HTERT RPE-1 (cell line): ENCODE results near the gene AIRE.

Experiments
- in situ Hi-C: fragments of 300-500 bp; cut with MboI; formaldehyde crosslinking; loops from 4 replicates; pipeline ENCODE4 v1.14.3; 2020; ENCODE audit warnings: low sequenced_read_pairs

The AIRE gene

GRCh38 chr21:44322621-44323325 is 37.1 kb downstream of the AIRE start:
- in situ Hi-C loops, result no loop called here

GRCh38 chr21:44323591-44323990 is 37.9 kb downstream of the AIRE start:
- in situ Hi-C loops, result no loop called here

GRCh38 chr21:44324106-44324853 is 38.6 kb downstream of the AIRE start:
- in situ Hi-C loops, result no loop called here

GRCh38 chr21:44324854-44325107 is 39.1 kb downstream of the AIRE start:
- in situ Hi-C loops, result no loop called here

- in situ Hi-C loops, result no loop called here
These were observed 40.0 kb downstream of the AIRE start for GRCh38 chr21:44325386-44326271.

GRCh38 chr21:44326272-44326647 is 40.6 kb downstream of the AIRE start:
- in situ Hi-C loops, result no loop called here

- in situ Hi-C loops, result no loop called here
These were observed 41.3 kb downstream of the AIRE start for GRCh38 chr21:44326716-44327602.

- in situ Hi-C loops, result no loop called here
These were observed 41.9 kb downstream of the AIRE start for GRCh38 chr21:44327603-44327974.

- in situ Hi-C loops, result no loop called here
These were observed 42.7 kb downstream of the AIRE start for GRCh38 chr21:44328242-44328895.

- in situ Hi-C loops, result no loop called here
These were observed 43.6 kb downstream of the AIRE start for GRCh38 chr21:44329086-44329889.

- in situ Hi-C loops, result no loop called here
These were observed 44.5 kb downstream of the AIRE start for GRCh38 chr21:44329971-44330681.

- in situ Hi-C loops, result no loop called here
These were observed 45.0 kb downstream of the AIRE start for GRCh38 chr21:44330698-44331097.

GRCh38 chr21:44331209-44331608 is 45.5 kb downstream of the AIRE start:
- in situ Hi-C loops, result no loop called here

- in situ Hi-C loops, result no loop called here
These were observed 46.1 kb downstream of the AIRE start for GRCh38 chr21:44331650-44332307.

GRCh38 chr21:44332383-44332782 is 46.7 kb downstream of the AIRE start:
- in situ Hi-C loops, result no loop called here

- in situ Hi-C loops, result no loop called here
These were observed 47.3 kb downstream of the AIRE start for GRCh38 chr21:44332965-44333364.

GRCh38 chr21:44333509-44334328 is 48.0 kb downstream of the AIRE start:
- in situ Hi-C loops, result no loop called here
